OCI-LY1 (cell line): ENCODE results near the gene LNP1.

Experiments
- H2AFZ ChIP-seq: fragments of 200-600 bp; sonication (generic), shearing (Covaris generic); 2 replicates; pipeline ENCODE4 v1.6.0; 2014; ENCODE audit warnings: antibody characterized with exemption, mild to moderate bottlenecking, low read length
- H3F3A ChIP-seq: fragments of 200-600 bp; sonication (generic), shearing (Covaris generic); 2 replicates; pipeline ENCODE4 v1.6.0; 2014; ENCODE audit warnings: mild to moderate bottlenecking, antibody characterized with exemption, low read length, moderate library complexity; ENCODE audit not compliant: insufficient read depth
- H3K27ac ChIP-seq: fragments of 200-600 bp; sonication (generic); 2 replicates; pipeline ENCODE4 v1.5.1; 2014; ENCODE audit warnings: low read length, mixed run types, mild to moderate bottlenecking, low read depth; ENCODE audit not compliant: poor library complexity, severe bottlenecking
- H3K27me3 ChIP-seq: fragments of 200-600 bp; sonication (generic); 2 replicates; pipeline ENCODE4 v1.6.0; 2014; ENCODE audit warnings: antibody characterized with exemption, mild to moderate bottlenecking, low read length, moderate library complexity; ENCODE audit not compliant: insufficient read depth
- H3K36me3 ChIP-seq: fragments of 200-600 bp; sonication (generic); 2 replicates; pipeline ENCODE4 v1.6.1; 2014; ENCODE audit warnings: mild to moderate bottlenecking, antibody characterized with exemption, low read length, moderate library complexity, mixed read lengths; ENCODE audit not compliant: insufficient read depth
- H3K4me1 ChIP-seq: fragments of 200-600 bp; sonication (generic); 2 replicates; pipeline ENCODE4 v1.5.1; 2014; ENCODE audit warnings: mild to moderate bottlenecking, low read length, moderate library complexity; ENCODE audit not compliant: insufficient read depth, severe bottlenecking
- H3K4me2 ChIP-seq: fragments of 200-600 bp; sonication (generic), shearing (Covaris generic); 2 replicates; pipeline ENCODE4 v1.6.1; 2014; ENCODE audit warnings: low read length
- H3K4me3 ChIP-seq: fragments of 200-600 bp; sonication (generic); 2 replicates; pipeline ENCODE4 v1.5.1; 2014; ENCODE audit warnings: low read length, low read depth, mild to moderate bottlenecking, mixed read lengths; ENCODE audit not compliant: poor library complexity, severe bottlenecking
- H3K79me2 ChIP-seq: fragments of 200-600 bp; shearing (Covaris generic); 2 replicates; pipeline ENCODE4 v1.6.1; 2016; ENCODE audit warnings: mixed run types, low read length, mixed read lengths; ENCODE audit not compliant: insufficient read depth
- H3K9ac ChIP-seq: fragments of 200-600 bp; sonication (generic), shearing (Covaris generic); 2 replicates; pipeline ENCODE4 v1.6.1; 2014; ENCODE audit warnings: mild to moderate bottlenecking, low read length, mixed read lengths
- H3K9me2 ChIP-seq: fragments of 200-600 bp; sonication (generic), shearing (Covaris generic); 2 replicates; pipeline ENCODE4 v1.6.1; 2014; ENCODE audit warnings: low read depth, mild to moderate bottlenecking, low read length, mixed read lengths
- H3K9me3 ChIP-seq: fragments of 200-600 bp; shearing (Covaris generic); 2 replicates; pipeline ENCODE4 v1.6.1; 2014; ENCODE audit warnings: low read length, mixed read lengths
- H4K20me1 ChIP-seq: fragments of 200-600 bp; sonication (generic), shearing (Covaris generic); 2 replicates; pipeline ENCODE4 v1.6.0; 2016; ENCODE audit warnings: mild to moderate bottlenecking, low read length; ENCODE audit not compliant: insufficient read depth
- CTCF ChIP-seq: fragments of 200-600 bp; sonication (generic), shearing (Covaris generic); IDR thresholded peaks from 2 replicates; pipeline ENCODE4 v1.5.1; 2017; ENCODE audit warnings: mild to moderate bottlenecking, antibody characterized with exemption, low read length, moderate library complexity, mixed read lengths
- EZH2 ChIP-seq: fragments of 200-600 bp; sonication (generic), shearing (Covaris generic); IDR thresholded peaks from 2 replicates; pipeline ENCODE4 v1.8.0; 2017; ENCODE audit warnings: borderline replicate concordance, mixed run types, mild to moderate bottlenecking, antibody characterized with exemption, low read length, moderate library complexity, mixed read lengths

Gene LNP1

GRCh38 chr3:100454677-100455076, 53.3 kb downstream of the LNP1 start:
- Histone ChIP-seq H3K79me2 (no peaks in the 10 kb centered on the region), H3K9me3 (no peaks in the 10 kb centered on the region), H3F3A (no peaks in the 10 kb centered on the region), H3K27me3 (no peaks in the 10 kb centered on the region), H4K20me1 (no peaks in the 10 kb centered on the region), H3K9ac (no peak overlapping the region), H3K4me1 (no peaks in the 10 kb centered on the region), H3K4me3 (no peak overlapping the region), H3K36me3 (no peaks in the 10 kb centered on the region), H2AFZ (no peak overlapping the region), H3K27ac (no peak overlapping the region), H3K9me2 (no peaks in the 10 kb centered on the region), H3K4me2 (no peak overlapping the region)
- TF ChIP-seq CTCF (no peak), EZH2 (no peak)

- no peaks in the 10 kb centered on the region for H3F3A ChIP-seq
- H3K27ac ChIP-seq: no peak overlapping the region
These were observed 54.7 kb downstream of the LNP1 start for GRCh38 chr3:100455841-100456550.

GRCh38 chr3:100456745-100457144, 55.4 kb downstream of the LNP1 start:
- no peaks in the 10 kb centered on the region for H3K4me1 ChIP-seq
- H3K36me3 ChIP-seq: no peaks in the 10 kb centered on the region
- no peaks in the 10 kb centered on the region for H3F3A ChIP-seq
- no peak overlapping the region for H3K4me2 ChIP-seq
- H3K9me3 ChIP-seq: no peaks in the 10 kb centered on the region
- H3K9ac ChIP-seq: no peak overlapping the region
- no peaks in the 10 kb centered on the region for H3K27me3 ChIP-seq
- TF ChIP-seq EZH2: no peak
- TF ChIP-seq CTCF: no peak
- H3K9me2 ChIP-seq: no peaks in the 10 kb centered on the region
- H2AFZ ChIP-seq: no peak overlapping the region
- no peak overlapping the region for H3K27ac ChIP-seq
- H4K20me1 ChIP-seq: no peaks in the 10 kb centered on the region
- H3K4me3 ChIP-seq: no peak overlapping the region
- H3K79me2 ChIP-seq: no peaks in the 10 kb centered on the region

More at GRCh38 chr3:100455841-100456550, 54.7 kb downstream of the LNP1 start:
- Histone ChIP-seq H2AFZ (no peak overlapping the region), H3K4me3 (no peak overlapping the region), H3K4me1 (no peaks in the 10 kb centered on the region), H4K20me1 (no peaks in the 10 kb centered on the region), H3K79me2 (no peaks in the 10 kb centered on the region), H3K27me3 (no peaks in the 10 kb centered on the region), H3K9me2 (no peaks in the 10 kb centered on the region), H3K9me3 (no peaks in the 10 kb centered on the region), H3K4me2 (no peak overlapping the region), H3K36me3 (no peaks in the 10 kb centered on the region), H3K9ac (no peak overlapping the region)
- no peak for TF ChIP-seq EZH2
- TF ChIP-seq CTCF: no peak
